ENCODE data around the gene MX2.

MX2 gene

DNA sequence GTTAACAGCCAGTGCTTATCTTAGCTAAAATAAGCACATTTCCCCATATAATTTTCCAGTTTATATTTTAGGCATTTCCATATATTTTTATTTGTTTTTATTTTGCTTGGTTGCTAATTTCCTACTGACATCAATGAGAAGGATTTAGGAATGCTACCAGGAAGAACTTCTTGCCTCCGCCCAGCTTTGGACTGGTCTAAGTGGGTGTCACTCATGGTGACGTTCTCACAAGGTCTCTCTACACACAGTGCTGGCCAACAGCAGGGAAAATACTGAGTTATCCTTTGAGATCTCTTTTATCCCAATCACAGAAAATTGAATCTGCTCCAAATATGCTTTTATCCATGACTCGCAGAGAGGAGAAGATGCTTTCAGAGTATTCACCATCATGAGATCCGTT, 77.4 kb downstream of the MX2 start:
- H3K4me1 Mint-ChIP-seq = no peaks in the 10 kb centered on the region
- H3K4me3 Mint-ChIP-seq = no peak overlapping the region
- DNase-seq (no peak), ATAC-seq (no peak)
- no peaks in the 10 kb centered on the region for H3K27me3 Mint-ChIP-seq
- H3K9me3 Mint-ChIP-seq = peaks cover 10 to 12% of the 10 kb centered on the region in 2 donors
- no peak overlapping the region for H3K27ac Mint-ChIP-seq

DNA sequence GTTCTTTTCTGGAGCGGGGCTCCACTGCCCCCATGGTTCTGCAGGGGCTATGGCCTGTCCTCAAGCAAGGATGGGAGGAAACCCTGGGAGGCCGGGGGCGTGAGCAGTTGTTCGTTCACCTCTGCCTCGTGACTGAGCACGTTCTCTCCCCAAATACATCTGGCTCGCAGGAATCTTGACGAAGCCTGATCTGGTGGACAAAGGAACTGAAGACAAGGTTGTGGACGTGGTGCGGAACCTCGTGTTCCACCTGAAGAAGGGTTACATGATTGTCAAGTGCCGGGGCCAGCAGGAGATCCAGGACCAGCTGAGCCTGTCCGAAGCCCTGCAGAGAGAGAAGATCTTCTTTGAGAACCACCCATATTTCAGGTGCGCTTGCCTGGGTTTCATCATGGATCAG, 79.7 kb downstream of the MX2 start:
- H3K4me1 Mint-ChIP-seq = no peaks in the 10 kb centered on the region

DNA sequence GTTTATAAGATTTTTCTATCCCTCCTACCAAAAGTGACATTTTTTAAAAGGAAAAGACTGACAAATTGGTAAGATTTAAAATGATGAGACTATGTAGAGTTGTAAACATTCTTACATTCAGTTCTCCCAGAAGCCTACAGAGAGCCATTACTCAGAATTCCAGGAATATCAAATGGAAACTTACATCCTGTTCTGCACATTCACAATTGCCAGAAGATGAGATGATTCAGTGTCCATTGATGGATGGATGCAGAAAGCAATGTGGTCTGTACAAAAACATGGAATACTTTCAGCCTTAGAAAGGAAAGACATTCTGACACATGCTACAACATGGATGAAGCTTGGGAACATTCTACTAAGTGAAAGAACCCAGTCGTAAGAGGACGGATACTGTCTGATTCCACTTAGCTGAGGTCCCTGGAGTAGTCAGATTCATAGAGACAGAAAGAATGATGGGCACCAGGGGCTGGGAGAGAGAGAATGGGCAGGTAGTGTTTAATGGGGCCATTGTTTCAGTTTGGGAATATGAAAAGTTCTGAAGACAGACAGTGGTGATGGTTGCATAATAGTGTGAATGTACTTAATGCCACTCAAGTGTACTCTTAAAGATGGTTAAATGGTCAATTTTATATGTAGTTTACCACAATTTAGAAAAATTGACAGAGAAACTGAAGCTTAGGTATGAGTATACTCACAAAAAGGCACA, 80.8 kb downstream of the MX2 start:
- H3K27ac Mint-ChIP-seq = no peak overlapping the region
- no peaks in the 10 kb centered on the region for H3K4me1 Mint-ChIP-seq
- no peak for ATAC-seq
- H3K27me3 Mint-ChIP-seq = no peaks in the 10 kb centered on the region
- no peak for DNase-seq
- H3K9me3 Mint-ChIP-seq = no peaks in the 10 kb centered on the region
- H3K4me3 Mint-ChIP-seq = no peak overlapping the region

More for the DNA sequence above, 79.7 kb downstream of the MX2 start:
- ATAC-seq (no peak), DNase-seq (no peak)
- Mint-ChIP-seq H3K9me3 (no peaks in the 10 kb centered on the region), H3K27ac (peak overlapping the region in 1 of 2 donors; percentile 58), H3K4me3 (no peak overlapping the region), H3K27me3 (no peaks in the 10 kb centered on the region)

DNA sequence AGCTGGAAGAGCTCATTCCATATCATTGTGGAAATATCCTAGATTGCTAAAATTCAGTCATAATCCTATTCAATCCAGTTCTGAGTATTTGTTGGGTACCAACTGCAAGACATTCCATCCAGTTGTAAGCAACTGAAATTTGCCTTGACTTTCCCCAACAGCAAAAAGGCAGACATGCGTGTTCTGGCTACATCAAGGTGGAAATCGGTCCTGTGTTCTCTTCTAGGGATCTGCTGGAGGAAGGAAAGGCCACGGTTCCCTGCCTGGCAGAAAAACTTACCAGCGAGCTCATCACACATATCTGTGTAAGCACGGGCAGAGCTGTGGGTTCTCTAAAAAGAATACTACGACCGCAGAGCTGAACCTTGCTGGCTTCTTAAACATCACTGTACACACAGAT, 81.7 kb downstream of the MX2 start:
- Mint-ChIP-seq H3K27ac (peak overlapping the region in 1 of 2 donors; percentile 12), H3K27me3 (no peaks in the 10 kb centered on the region), H3K9me3 (no peaks in the 10 kb centered on the region), H3K4me1 (no peaks in the 10 kb centered on the region), H3K4me3 (no peak overlapping the region)
- ATAC-seq (no peak), DNase-seq (no peak)

DNA sequence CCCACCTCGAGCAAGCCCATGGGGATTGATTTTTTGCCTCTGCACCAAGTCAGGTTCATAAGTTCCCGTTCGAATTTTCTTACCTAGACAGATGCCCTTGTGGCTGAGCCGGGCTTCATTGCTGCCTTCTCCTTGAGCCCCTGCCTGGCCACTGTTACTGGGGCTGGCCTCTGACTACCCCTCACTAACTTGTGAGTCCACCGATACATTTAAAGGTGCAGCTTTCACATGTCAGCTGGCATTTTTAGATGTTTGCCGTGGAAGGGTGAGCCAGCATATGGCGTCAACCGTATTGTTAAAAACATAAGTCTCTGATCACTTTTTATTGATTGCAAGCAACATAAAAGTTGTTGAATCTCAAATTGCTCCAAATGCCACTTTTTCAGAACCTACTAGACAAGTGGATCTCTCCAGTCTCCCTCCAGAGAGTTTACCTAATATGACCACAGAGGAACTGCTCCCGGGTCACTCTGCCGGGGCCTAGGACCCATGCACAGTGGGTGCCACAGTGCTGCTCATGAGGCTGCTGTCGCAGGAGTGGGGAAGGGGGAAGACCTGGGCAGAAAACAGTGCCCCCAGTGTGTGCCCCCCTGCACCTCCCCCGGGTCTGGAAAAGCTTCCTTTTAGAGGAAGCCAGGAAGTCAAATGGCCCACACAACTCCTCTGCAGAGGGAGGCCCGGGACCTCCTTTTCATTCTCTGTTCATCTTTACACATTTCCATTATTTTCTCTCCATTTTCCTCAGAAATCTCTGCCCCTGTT, 83.1 kb downstream of the MX2 start:
- Mint-ChIP-seq H3K4me3 (no peak overlapping the region), H3K4me1 (no peaks in the 10 kb centered on the region), H3K27ac (peak overlapping the region in 1 of 2 donors; percentile 92), H3K9me3 (no peaks in the 10 kb centered on the region), H3K27me3 (no peaks in the 10 kb centered on the region)
- no peak for ATAC-seq
- DNase-seq = no peak

DNA sequence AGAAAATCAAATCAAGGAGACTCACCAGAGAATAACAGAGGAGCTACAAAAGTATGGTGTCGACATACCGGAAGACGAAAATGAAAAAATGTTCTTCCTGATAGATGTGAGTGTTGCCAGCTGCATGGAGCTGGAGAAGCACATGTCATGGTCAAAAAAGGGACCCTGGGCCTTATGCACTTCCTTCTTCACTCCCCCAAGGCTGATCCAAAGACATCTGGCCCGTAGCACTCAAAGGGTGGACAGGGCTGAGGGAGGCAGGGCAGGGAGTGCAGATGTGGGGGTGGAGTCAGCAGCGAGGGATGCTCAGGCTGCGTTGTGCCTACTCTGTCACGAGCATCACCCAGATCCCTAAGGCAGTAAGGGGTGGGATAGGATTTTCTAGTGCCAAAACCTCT, 83.6 kb downstream of the MX2 start:
- Mint-ChIP-seq H3K9me3 (no peaks in the 10 kb centered on the region), H3K27ac (peak overlapping the region in 1 of 2 donors; percentile 71), H3K4me3 (no peak overlapping the region), H3K4me1 (no peaks in the 10 kb centered on the region), H3K27me3 (no peaks in the 10 kb centered on the region)
- no peak for ATAC-seq
- DNase-seq = no peak

DNA sequence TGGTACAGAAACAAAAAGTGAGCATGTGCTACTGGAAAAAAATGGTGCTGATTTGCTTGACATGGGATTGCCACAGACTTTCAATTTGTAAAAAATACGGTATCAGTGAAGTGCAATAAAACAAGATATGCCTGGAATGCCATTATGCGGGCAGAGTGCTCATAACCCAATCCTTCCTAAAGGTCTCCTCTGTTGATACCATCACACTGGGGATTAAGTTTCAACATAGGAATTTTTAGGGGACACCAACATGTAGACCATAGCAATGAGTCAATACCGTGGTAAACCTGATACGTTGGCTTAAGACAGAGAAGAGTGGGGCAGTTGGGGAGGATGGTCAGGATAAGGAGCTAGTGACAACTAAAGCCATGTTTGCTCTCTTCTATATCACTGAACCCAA, 84.8 kb downstream of the MX2 start:
- no peaks in the 10 kb centered on the region for H3K9me3 Mint-ChIP-seq
- no peak for DNase-seq
- H3K27ac Mint-ChIP-seq = no peak overlapping the region
- no peak overlapping the region for H3K4me3 Mint-ChIP-seq
- no peak for ATAC-seq
- no peaks in the 10 kb centered on the region for H3K4me1 Mint-ChIP-seq
- H3K27me3 Mint-ChIP-seq = no peaks in the 10 kb centered on the region

DNA sequence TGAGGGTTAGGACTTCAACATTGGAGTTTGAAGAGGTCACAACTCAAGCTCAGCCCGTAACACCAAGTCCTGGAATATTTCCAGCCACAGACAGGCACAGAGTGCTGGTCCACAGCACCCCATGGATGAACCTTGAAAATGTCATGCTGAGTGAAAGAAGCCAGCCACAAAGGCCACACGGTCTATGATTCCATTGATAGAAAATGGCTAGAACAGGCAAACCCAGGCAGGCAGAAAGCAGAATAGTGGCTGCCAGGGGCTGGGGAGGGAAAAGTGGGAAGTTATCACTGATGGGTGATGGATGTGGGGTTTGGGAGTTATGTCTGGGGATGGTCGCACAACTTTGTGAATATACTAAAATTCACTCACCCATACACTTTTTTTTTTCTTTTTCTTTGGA, 85.5 kb downstream of the MX2 start:
- Mint-ChIP-seq H3K4me1 (no peaks in the 10 kb centered on the region), H3K27ac (peak overlapping the region in 1 of 2 donors; percentile 25), H3K9me3 (no peaks in the 10 kb centered on the region), H3K4me3 (no peak overlapping the region), H3K27me3 (no peaks in the 10 kb centered on the region)
- no peak for DNase-seq
- no peak for ATAC-seq

DNA sequence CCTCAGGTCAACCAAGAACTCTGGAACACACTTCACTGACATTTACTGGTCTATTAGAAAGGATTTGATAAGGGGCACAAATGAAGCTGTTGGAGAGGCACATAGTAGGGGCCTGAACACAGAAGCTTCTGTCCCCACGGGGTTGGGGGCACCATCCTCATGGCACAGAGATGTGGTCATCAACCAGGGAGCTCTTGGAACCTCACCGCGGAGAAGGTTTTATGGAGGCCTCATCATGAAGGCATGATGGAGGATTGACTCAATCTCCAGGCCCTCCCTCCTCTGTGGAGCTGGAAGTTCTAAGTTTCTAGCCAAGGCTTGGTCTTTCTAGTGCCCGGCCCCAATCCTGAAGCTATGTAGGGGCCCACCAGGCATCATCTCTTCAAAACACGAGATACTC, 87.8 kb downstream of the MX2 start:
- Mint-ChIP-seq H3K27ac (peak overlapping the region in 1 of 2 donors; percentile 9), H3K4me1 (no peaks in the 10 kb centered on the region), H3K27me3 (no peaks in the 10 kb centered on the region), H3K9me3 (no peaks in the 10 kb centered on the region), H3K4me3 (no peak overlapping the region)
- DNase-seq (no peak), ATAC-seq (no peak)

DNA sequence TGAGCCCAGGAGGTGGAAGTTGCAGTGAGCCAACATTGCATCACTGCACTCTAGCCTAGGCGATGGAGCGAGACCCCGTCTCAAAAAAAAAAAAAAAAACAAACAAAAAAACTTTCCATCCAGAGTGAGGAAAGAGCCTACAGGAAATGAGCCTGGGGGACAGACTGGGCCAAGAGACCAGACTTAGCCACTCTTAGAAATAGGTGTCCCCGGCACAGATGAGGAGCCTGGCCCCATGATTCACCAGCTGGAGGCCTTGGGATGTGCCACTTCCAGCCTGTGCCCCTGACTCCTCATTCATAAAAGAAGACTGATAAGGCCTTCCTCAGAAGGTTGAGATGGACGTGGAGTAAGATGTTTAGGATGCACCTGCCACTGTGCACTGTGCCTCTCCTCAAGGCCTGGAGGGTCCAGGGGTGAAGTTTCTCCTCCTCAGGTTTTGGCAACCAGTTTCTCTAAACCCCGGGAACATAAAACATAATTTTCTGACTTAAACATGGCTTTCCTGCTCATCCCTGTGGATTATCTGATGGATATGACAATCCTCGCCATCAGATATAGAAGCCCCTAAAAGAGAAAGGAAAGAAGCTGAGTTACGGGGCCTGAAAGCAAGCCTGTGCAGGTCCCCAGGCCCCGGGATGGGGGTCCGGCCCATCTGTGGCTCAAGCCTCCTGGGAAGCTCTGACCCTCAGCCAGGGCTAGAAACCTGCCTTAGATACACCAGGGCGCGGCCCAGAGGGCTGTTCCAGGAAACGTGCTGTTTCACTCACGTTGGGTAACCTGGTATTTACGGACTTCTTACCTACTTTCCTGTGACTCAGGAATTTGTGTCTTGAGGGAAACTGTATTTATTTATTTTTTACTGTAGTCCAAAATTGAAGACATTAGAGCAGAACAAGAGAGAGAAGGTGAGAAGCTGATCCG, 90.2 kb downstream of the MX2 start:
- no peak overlapping the region for H3K4me3 Mint-ChIP-seq
- no peaks in the 10 kb centered on the region for H3K27me3 Mint-ChIP-seq
- no peaks in the 10 kb centered on the region for H3K4me1 Mint-ChIP-seq
- ATAC-seq = no peak
- peak overlapping the region; percentile 12 to 19 for H3K27ac Mint-ChIP-seq
- DNase-seq = no peak
- no peaks in the 10 kb centered on the region for H3K9me3 Mint-ChIP-seq

DNA sequence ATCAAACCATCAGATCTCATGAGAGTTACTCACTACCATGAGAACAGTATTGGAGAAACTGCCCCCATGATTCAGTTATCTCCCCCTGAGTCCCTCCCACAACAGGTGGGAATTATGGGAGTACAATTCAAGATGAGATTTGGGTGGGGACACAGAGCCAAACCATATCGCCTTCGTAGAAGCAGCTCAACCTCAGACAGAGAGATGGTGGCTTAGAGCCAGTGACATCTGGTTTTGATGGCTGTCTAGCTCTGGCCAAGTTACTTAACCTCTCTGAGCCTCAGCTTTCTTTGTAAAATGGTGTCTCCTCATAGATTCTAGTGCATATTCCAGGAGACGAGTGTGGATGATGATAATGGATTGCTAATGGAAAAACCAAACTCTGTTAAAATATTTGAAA, 91.4 kb downstream of the MX2 start:
- Mint-ChIP-seq H3K27ac (peak overlapping the region; percentile 7 to 37), H3K4me1 (no peaks in the 10 kb centered on the region), H3K9me3 (no peaks in the 10 kb centered on the region), H3K27me3 (no peaks in the 10 kb centered on the region), H3K4me3 (no peak overlapping the region)
- ATAC-seq = no peak
- no peak for DNase-seq

DNA sequence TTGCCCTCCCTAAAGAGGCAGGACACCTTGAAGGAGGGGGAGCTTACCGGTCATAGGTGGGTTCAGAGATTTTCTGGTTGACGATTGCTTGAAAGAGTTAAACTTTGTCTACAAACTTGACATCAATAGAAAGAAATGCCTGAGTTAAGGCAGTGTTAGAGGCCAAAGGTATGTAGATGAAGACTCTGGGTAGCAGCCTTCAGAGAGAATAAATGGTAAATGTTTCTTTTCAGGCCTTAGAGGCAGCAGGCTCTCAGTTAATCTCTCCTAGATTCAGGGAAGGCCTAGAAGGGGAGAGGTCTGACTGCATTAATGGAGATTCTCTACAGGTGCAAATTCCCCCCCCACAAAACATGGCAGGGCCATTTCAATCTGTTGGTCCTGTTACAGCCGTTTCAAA, 91.9 kb downstream of the MX2 start:
- no peaks in the 10 kb centered on the region for H3K27me3 Mint-ChIP-seq
- ATAC-seq (no peak), DNase-seq (no peak)
- H3K4me3 Mint-ChIP-seq = no peak overlapping the region
- no peaks in the 10 kb centered on the region for H3K9me3 Mint-ChIP-seq
- no peaks in the 10 kb centered on the region for H3K4me1 Mint-ChIP-seq
- peak overlapping the region; percentile 7 to 37 for H3K27ac Mint-ChIP-seq

DNA sequence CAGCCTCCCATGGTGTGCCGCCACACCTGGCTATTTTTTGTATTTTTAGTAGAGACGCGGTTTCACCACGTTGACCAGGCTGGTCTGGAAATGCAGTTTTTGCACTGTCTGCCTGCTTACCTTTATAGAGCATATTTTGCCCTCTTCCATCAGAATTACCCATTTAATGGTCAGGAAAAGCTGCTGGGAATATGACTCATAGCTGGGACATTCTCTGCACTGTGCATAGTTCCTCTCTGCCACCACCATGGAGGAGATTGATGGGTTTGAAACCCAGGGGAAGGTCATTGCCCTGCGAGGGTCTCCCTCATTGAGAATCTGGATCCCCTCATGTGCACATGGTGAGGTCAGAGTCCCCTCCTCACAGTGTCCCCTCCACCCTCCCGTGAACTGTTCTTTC, 96.3 kb downstream of the MX2 start:
- H3K4me1 Mint-ChIP-seq = no peaks in the 10 kb centered on the region
- no peaks in the 10 kb centered on the region for H3K9me3 Mint-ChIP-seq

DNA sequence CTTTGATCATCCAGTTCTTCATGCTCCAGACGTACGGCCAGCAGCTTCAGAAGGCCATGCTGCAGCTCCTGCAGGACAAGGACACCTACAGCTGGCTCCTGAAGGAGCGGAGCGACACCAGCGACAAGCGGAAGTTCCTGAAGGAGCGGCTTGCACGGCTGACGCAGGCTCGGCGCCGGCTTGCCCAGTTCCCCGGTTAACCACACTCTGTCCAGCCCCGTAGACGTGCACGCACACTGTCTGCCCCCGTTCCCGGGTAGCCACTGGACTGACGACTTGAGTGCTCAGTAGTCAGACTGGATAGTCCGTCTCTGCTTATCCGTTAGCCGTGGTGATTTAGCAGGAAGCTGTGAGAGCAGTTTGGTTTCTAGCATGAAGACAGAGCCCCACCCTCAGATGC, 96.7 kb downstream of the MX2 start:
- no peaks in the 10 kb centered on the region for H3K4me1 Mint-ChIP-seq
- DNase-seq = no peak
- no peak for ATAC-seq
- H3K27ac Mint-ChIP-seq = peak overlapping the region; percentile 9 to 63
- peaks cover 0 to under 1% of the 10 kb centered on the region in 2 donors for H3K9me3 Mint-ChIP-seq
- no peak overlapping the region for H3K4me3 Mint-ChIP-seq
- H3K27me3 Mint-ChIP-seq = no peaks in the 10 kb centered on the region

More for the DNA sequence above, 96.3 kb downstream of the MX2 start:
- Mint-ChIP-seq H3K4me3 (no peak overlapping the region), H3K27ac (peak overlapping the region in 1 of 2 donors; percentile 9), H3K27me3 (no peaks in the 10 kb centered on the region)
- no peak for DNase-seq
- no peak for ATAC-seq
